Measurements from ENCODE around the gene CSNK1D.
A peak's percentile ranks its signal among the peaks of the same experiment; 100 is the strongest.

Gene CSNK1D

DNA sequence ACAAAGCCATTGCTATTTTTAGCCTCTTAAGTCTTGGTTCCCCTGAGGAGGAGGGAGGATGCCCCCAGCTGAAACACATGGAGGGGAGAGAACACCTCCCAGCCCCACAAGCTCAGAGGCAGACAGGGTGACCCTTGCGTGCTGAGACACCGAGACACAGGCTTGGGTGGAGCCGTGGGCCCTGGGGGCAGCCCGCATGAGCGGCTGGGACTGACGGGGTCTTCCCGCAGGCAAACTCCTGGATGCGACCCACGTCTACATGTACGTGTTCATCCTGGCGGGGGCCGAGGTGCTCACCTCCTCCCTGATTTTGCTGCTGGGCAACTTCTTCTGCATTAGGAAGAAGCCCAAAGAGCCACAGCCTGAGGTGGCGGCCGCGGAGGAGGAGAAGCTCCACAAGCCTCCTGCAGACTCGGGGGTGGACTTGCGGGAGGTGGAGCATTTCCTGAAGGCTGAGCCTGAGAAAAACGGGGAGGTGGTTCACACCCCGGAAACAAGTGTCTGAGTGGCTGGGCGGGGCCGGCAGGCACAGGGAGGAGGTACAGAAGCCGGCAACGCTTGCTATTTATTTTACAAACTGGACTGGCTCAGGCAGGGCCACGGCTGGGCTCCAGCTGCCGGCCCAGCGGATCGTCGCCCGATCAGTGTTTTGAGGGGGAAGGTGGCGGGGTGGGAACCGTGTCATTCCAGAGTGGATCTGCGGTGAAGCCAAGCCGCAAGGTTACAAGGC is 34.9 kb downstream of the CSNK1D start:
- peak; percentile 91 for DNase-seq

DNA sequence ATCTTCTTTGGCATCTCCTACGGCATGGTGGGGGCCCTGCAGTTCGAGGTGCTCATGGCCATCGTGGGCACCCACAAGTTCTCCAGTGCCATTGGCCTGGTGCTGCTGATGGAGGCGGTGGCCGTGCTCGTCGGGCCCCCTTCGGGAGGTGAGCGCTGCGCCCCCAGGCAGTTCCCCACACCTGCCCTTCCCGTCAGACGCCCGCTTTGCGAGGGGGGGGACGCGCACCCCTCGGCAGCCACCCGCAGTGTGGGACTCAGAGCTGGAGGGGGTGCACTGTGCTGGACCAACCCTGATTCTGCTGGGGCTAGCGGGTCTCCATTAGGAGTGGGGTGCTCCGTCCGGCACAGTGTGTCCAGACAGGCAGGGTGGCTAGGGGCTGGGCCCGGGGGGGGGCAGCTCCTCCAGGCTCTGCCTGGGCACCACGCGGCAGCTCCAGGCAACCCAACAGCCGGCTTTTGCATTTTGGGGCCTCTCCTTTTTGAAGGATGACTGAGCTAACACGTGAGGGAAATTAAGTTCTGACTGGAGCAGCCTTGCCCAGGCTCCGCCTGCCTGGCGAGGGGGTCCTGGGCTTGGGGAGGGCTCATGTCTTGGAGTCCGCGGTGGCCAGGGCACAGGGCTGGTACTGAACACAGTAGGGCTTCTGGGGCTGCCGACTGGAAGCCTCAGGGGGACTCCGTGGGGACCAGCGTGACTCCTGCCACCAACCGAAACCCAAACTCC is 35.6 kb downstream of the CSNK1D start:
- DNase-seq = no peak

DNA sequence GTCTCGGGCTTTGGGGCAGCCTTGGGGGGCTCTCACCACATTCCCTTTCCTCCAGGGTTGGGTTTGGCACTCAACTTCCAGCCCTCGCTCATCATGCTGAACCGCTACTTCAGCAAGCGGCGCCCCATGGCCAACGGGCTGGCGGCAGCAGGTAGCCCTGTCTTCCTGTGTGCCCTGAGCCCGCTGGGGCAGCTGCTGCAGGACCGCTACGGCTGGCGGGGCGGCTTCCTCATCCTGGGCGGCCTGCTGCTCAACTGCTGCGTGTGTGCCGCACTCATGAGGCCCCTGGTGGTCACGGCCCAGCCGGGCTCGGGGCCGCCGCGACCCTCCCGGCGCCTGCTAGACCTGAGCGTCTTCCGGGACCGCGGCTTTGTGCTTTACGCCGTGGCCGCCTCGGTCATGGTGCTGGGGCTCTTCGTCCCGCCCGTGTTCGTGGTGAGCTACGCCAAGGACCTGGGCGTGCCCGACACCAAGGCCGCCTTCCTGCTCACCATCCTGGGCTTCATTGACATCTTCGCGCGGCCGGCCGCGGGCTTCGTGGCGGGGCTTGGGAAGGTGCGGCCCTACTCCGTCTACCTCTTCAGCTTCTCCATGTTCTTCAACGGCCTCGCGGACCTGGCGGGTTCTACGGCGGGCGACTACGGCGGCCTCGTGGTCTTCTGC is 36.3 kb downstream of the CSNK1D start:
- no peak for DNase-seq

DNA sequence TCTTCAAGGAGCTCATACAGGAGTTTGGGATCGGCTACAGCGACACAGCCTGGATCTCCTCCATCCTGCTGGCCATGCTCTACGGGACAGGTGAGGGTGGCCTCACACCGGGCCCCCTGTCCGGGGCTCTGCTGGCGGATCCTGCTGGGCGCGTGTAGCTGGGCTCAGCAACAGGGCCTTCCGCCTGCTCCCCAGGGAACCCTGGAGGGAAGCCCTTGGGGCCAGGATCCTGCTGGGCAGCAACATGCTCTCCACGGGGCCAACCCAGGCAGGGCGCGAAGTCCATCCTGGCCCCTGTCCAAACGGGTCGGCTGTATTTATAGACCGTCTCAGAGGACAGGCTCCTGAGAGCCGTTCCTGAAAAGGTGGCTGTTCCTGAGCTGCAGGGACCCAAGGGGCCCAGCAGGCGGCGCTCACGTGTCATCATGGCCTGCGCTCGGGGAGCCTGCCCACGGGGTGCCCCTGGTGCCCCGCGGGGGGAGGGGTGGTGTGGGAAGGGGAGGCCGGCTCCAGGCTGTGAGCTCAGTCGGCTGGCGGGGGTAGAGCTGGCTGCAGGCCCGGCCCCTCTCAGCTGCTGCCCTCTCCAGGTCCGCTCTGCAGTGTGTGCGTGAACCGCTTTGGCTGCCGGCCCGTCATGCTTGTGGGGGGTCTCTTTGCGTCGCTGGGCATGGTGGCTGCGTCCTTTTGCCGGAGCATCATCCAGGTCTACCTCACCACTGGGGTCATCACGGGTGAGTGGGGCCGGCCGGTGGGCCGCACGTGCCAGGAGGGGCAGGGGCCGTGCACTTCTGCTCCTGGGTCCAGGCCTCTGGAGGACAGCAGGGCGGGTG is 37.1 kb downstream of the CSNK1D start:
- peak; percentile 81 for DNase-seq

DNA sequence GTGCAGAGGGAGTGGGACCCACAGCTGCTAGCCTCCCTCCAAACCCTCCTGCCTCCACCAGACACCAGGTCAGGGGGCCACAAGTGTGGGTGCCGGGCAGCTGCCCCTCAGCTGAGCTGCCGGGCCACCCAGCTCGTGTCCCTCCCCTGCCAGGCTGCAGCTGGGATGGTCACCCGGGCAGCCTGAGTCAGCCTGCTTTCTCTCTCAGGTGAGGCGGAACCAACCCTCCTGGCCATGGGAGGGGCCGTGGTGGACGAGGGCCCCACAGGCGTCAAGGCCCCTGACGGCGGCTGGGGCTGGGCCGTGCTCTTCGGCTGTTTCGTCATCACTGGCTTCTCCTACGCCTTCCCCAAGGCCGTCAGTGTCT is 37.7 kb downstream of the CSNK1D start:
- no peak for DNase-seq

DNA sequence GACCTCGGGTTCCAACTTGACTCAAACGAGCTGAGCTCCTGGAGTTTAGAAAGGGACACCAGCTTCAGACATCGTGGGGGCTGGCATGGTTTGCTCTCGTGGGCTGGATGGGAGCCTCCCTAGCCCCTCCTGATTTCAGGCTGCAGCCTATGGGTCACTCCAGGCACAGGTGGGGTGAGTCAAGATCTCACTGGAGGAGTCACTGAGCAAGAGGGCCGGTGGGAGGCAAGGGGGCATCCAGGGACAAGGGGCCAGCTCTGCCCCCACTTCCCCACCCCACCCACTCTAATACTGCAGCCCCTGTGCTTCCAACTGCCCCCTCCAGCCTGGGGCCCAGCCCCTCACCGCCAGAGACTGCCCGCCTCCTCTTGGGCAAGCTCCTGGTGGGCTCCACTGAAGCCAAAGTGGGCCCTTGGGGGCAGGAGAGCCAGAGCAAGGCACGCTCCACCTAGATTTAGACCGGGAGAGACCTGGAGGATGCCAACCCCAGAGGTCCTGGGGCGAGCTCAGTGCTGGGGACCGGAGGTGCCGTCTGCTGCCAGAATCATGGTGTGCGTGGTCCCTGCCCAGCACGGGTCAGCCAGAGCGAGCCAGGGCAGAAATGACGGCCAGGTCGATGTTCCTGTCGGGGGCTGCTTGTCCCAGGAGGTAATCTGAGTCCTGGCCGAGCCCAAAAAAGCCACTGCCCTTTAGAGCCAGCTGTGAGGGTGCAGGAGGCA is 38.3 kb downstream of the CSNK1D start:
- DNase-seq = no peak

DNA sequence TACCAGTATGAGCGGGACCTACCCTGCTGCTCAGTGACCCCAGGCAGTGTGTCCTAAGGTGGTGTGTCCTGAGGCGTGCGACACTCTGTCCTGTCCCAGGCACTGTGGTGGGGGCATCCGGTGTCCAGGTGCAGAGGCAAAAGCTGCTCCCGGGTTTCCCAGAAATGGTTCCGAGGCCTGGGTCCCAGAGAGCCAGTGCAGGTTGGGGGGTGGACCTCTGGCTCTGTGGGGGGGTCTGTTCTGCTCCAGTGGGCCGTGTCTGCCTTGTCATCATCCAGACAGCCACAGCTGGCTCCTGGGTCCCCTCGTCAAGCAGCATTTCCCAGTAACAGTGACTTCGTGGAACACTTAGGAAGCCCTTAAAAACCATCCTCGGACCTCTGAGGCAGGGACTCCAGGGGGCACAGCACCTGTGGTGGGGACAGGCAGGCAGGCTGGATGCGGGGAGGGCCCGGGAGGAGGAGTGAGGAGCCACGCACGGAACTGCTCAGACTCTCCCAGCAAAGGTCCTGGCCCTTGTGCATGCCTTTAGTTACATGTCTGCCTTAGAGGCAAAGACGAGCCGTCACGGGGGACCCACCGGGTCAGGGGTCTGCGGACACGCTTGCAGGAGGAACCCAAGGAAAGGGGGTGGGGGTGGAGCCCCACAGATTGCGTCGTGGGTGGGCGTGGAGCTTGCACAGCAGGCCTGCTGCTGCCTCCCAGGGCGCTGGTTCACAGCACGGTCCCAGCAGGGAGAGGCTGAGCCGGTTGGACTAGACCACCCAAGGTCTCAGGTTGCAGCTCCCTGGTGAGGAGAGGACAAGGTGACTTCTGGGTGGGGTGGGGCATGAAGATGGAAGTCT is 39.1 kb downstream of the CSNK1D start:
- no peak for DNase-seq

DNA sequence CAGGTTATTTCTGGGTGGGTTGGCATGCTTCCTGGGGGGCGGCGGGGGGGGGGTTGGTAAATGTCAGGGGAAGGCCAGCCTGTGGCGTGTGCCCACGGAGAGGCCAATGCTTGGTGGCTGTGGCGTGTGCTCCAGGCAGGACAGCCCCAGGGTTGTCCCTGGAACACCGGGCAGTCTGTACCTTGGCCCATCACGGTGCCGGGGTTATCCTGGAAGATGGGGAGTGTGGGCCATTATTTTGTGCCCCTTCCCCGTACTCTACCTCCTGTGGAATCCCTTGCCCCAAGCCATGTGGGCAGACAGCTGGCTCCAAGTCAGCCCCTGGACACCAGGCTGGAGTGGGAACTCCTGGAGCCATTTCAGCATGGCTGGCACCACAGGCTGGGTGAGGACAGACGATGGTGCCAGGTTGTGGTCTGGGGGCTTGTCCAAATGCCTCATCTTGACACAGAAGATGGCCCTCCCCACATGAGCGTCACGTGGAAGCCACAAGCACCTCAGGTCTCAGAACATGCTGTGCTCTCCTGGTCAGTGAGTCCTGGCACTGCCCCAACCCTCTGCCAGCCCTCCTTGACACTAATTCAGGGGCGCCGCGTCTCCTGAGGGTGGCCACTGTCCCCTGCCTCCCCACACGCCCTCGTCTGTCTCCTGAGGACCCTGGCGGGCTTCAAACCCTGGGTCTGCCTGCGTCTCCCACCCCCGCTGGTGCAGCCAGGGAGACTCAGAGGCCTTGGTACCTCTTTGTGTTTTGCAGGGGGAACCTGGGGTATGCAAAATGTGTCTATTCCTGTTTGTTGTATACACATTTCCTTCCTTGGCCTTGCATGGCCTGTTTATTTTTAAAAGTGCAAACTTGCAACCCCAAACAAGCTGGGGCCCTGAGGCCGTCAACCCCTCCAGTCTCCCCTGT is 40.4 kb downstream of the CSNK1D start:
- DNase-seq = no peak

DNA sequence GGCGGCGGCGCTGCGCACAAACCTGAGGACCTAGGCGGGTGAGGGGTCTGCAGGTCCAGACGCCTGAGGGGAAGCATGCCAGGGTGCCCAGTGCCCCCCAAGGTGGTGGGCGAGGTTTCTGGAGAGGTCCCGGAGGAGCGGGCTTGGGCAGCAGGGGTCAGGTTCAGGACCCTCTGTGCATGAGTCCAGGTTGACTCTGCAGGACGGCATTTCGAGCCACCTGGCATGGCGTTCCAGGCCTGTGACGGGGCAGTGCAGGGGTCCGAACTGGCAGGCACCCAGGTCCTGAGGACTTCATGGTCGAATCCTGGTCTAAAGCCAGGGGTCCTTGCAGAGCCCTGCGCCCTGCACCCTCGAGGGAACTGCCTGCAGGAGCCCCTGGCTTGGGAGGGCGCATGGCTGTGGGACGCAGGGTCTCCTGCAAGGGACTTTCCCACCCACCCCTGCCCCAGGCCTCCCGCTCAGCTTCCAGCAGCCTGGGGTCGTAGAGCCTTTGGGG is 41.1 kb downstream of the CSNK1D start:
- no peak for DNase-seq

DNA sequence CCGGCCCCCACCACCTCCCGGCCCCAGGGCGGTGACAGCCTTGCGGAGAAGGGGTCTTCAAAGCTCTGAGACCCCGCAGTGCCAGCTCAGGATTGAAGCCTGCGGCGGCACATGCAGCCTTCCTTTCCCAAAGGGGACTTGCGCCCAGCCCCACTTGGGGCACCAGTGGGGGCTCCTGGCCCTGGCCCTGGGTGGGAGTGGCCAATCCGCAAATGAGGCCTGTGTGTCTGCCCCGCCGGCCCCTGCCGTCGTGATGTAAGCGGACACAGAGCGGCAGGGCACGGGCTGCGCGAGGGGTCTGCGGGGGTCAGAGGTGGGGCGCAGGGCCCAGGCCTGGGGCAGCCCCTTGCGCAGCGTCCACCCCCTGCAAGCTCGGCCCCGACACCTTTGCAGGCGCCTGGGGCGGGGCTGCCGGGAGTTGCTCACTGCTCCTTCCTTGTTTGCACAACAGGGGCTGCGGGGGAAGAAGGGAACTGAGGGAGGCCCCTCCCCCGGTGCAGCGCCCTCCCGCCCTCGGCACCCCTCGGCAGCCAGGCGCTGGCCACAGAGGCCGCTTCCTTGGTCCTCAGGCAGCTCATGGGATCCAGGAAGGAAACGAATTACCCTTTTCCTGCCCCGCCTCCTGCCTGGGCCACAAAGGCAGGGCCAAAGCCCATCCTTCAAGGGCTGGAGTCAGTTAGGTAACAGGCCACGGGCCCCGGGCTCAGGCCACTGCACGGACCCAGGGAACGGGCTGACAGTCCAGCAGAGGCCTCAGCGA is 41.8 kb downstream of the CSNK1D start:
- peak; percentile 74 for DNase-seq

DNA sequence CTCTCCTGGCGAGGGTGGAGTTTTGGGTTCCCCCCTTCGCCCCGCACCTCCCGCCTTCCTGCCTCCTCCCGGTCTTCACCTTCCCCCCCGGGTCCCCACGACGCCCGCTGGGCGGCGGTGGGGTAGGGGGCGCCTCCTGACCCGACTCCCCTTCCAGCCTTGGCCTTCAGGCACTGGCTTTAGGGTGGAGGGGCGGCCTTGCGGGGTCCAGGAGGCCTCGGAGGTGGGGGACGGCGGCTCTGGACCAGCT is 42.3 kb downstream of the CSNK1D start:
- peak; percentile 67 for DNase-seq

DNA sequence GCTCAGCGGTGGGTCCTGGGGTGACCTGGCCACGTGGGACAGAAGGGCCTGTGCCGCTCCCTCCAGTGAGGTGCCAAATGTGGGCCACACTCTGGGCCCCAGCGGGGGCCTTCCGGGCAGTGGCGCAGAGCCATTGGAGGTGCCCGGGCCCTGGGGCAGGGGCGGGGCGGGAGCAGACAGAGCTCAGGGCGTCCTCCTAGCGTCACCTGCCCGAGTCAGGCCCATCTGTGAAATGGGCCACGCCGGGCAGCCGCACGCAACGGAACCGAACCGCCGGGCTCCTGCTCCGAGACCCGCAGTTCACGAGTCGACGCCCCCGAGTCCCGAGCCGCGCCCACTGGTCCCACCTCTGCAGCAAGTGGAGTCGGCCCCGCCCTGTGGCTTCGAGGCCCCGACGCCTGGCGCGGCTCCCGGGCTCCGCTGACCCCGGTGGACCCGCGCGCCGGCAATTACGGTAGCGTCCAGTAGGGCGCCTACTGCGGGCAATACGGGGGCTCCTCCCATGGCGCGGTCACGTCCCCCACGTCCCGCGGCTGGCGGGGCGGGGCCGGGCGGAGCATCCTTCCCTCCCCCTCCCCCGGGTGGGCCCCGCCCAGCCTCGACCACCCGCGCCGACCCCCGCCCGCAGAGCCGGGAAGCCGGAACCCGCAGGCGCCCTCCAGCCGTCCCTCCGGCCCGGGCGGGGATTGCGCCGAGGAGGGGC is 42.7 kb downstream of the CSNK1D start:
- peak; percentile 89 for DNase-seq

DNA sequence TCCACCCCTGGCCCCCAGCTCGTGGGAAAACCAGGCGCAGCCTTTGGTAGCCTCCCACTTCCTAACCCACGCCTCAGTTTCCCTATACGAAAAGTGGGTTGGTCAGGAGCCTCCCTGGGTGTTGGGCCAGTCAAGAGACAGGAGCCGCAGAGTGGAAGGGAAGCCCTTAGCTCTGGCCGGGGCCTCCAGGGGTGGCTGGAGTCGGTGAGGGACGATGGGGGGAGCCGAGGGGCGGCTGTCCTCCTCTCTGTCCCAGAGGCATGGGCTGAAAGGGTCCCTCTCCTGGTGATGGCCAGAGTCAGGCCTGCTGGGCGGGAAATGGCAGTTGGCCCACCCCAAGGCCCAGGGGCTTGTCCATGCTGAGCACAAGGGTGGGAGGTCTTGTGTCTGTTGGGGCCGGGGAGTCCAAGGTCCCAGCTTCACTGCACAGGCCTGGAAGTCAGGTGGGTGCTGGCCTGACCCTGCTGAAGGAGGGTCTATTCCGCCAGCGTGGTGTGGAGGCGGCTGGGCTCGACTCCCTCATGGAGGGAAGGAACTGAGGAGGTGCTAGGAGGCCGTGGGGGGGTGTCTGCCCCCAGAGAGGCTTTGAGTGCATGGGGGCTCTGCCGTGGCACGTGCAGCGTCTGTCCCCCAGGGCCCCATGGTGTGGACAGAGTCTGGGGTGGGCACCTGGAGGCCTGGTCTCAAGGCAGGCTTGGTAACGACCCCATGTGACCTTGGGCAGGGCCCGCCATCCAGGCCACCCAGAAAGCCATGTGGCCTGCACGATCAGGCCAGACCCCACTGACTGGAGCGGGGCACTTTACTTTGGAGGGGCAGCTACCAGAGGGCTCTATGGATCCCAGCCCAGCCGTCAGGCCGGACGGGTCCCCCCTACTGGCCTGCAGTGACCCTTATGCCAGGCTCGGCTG is 43.5 kb downstream of the CSNK1D start:
- peak; percentile 33 for DNase-seq

DNA sequence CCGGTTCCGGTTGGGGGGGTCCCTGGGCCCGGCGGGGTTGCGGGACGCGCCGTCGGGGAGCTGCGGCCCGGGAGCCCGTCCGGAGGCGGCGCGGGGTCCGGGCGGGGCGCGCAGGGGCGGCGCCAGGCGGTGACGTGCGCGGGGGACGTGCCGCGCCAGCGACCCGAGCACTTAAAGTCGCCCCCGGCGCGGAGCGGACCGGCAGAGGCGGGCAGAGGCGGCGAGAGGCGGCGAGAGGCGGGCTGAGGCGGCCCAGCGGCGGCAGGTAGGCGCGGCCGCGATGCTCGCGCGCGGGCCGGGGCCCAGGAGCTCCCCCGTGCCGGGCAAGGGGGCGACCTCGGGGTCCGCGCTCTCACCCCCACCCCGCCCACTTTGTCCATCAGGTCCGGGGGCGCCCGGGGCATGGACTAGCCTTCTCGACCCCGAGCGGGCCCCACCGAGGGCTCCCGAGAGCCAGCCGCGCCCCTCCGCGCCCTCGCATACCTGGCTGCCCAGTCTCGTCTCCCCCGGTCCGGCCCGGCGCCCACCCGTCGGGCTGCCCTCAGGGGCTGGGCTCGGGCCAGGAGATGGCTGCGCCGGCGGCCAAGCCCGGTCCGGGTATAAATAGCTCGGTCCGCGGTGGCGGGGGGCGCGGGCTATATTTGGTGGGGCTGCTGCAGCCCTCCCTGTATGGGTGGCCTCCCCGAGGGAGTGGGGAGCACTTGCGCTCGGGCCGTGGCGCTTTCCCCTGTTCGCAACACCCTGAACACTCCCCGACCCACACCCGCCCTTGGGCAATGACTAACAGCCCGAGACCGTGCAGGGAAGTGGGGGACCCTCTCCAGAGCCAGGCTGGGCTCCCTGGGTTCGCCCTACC is 44.4 kb downstream of the CSNK1D start, which contains the start of gene SLC16A3:
Gene SLC16A3 (plus strand): TSS at position 201 of the 856 bp plus-strand sequence. CDS start 6,967 bp downstream, outside the sequence.
- DNase-seq = peak; percentile 76

DNA sequence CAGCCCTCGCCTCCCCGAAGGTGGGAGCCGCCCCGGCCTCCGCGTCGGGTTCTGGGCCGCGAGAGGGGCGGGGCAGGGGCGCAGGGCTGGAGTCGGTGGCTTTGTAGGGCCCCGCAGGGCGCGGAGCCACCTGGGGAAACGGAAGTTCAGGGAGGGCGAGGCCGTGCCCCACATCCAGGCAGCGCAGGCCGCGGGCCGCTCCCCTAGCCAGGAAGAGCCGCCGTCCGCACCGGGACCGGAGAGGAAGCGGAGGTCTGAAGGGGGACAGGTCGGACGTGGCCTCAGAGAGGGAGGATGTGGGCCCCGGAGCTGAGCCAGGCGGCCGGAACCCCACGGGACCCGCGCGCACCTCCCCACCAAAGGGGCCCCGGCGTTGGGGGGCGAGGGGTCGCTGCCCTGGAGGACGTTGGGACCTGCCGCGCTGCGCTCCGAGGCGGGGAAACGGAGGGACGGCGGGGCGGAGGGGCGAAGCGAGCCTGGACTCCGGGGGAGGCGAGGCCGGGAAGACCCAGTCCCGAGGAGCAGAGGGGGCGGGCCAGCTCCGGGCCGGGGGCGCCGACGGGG is 45.1 kb downstream of the CSNK1D start:
- DNase-seq = peak; percentile 73

DNA sequence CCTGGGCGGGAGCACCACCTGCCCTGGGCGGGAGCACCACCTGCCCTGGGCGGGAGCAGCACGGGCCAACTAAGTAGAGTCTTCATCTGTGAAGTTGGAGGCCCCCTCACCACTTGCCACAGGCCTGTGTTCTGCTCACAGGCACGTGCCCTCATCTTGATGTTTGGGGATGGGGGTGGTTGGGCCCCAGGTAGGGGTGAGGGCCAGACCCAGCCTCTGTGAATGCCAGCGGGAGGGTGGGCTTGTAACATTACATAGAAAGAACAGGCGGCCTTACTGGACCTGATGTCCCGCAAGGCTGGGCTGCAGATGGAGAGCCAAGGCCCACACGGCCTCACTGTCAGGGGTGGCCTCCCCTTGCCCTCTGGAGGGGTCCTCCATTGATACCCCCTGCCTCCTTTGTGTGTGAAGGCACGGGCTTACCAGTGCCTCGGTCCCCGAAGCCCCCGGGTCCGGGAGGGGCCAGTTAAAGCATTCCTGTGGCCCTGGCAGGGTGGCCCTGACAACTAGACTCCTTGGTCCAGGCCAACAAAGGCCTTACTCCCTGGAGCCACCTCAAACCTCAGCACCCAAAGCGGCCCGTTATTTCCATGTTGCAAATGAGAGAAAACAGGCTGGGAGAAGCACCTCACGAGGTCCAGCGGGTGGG is 45.7 kb downstream of the CSNK1D start:
- no peak for DNase-seq

Measured in hematopoietic multipotent progenitor cell treated with erythropoietin and hydrocortisone succinate and interleukin-3 and kit ligand, for 6 days (in vitro differentiated cells).